ENCODE measurements around the gene ATP2B2. TPM values are rescaled to one million over a fixed set of nuclear protein-coding genes. Genes with fewer than 3 reads are reported as not detected.

Gene ATP2B2
- total and polyA plus RNA-seq, 2 experiments from 2014 or later, result 0.42 to 0.63 TPM

DNA sequence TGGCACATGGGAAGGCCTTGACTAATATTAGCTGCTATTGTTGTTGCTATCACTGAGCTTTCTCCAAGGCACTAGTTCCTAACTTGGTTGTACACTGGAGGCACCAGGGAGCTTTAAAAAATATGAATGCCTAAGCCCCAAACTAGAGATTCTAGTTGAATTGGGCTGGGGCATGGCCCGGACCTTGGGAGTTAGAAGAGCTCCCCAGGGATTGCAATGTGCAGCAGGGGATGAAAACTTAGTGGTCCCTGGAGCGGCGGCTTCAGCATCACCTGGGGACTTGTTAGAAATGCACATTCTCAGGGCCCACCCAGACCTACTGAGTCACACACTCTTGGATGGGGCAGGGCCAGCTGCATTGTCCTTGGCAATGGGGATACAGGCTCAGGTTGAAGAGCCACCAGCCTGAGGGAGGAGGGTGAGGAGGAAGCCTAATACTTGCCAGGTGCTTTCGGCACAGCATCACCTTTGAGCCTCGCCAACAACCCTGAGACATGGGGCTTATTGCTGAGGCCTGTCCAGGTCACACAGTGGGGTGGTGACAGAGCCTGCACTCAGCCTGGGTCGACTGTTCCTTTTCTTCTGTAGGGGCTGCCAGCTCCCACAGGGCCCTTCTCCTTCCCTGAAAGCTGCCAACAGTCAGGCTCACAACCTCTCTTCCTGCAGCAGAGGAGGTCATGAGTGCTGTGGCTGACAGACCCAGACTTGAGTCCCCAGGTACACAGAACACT is 84.5 kb downstream of the ATP2B2 start (continued):
- TF ChIP-seq, protein P1, sequence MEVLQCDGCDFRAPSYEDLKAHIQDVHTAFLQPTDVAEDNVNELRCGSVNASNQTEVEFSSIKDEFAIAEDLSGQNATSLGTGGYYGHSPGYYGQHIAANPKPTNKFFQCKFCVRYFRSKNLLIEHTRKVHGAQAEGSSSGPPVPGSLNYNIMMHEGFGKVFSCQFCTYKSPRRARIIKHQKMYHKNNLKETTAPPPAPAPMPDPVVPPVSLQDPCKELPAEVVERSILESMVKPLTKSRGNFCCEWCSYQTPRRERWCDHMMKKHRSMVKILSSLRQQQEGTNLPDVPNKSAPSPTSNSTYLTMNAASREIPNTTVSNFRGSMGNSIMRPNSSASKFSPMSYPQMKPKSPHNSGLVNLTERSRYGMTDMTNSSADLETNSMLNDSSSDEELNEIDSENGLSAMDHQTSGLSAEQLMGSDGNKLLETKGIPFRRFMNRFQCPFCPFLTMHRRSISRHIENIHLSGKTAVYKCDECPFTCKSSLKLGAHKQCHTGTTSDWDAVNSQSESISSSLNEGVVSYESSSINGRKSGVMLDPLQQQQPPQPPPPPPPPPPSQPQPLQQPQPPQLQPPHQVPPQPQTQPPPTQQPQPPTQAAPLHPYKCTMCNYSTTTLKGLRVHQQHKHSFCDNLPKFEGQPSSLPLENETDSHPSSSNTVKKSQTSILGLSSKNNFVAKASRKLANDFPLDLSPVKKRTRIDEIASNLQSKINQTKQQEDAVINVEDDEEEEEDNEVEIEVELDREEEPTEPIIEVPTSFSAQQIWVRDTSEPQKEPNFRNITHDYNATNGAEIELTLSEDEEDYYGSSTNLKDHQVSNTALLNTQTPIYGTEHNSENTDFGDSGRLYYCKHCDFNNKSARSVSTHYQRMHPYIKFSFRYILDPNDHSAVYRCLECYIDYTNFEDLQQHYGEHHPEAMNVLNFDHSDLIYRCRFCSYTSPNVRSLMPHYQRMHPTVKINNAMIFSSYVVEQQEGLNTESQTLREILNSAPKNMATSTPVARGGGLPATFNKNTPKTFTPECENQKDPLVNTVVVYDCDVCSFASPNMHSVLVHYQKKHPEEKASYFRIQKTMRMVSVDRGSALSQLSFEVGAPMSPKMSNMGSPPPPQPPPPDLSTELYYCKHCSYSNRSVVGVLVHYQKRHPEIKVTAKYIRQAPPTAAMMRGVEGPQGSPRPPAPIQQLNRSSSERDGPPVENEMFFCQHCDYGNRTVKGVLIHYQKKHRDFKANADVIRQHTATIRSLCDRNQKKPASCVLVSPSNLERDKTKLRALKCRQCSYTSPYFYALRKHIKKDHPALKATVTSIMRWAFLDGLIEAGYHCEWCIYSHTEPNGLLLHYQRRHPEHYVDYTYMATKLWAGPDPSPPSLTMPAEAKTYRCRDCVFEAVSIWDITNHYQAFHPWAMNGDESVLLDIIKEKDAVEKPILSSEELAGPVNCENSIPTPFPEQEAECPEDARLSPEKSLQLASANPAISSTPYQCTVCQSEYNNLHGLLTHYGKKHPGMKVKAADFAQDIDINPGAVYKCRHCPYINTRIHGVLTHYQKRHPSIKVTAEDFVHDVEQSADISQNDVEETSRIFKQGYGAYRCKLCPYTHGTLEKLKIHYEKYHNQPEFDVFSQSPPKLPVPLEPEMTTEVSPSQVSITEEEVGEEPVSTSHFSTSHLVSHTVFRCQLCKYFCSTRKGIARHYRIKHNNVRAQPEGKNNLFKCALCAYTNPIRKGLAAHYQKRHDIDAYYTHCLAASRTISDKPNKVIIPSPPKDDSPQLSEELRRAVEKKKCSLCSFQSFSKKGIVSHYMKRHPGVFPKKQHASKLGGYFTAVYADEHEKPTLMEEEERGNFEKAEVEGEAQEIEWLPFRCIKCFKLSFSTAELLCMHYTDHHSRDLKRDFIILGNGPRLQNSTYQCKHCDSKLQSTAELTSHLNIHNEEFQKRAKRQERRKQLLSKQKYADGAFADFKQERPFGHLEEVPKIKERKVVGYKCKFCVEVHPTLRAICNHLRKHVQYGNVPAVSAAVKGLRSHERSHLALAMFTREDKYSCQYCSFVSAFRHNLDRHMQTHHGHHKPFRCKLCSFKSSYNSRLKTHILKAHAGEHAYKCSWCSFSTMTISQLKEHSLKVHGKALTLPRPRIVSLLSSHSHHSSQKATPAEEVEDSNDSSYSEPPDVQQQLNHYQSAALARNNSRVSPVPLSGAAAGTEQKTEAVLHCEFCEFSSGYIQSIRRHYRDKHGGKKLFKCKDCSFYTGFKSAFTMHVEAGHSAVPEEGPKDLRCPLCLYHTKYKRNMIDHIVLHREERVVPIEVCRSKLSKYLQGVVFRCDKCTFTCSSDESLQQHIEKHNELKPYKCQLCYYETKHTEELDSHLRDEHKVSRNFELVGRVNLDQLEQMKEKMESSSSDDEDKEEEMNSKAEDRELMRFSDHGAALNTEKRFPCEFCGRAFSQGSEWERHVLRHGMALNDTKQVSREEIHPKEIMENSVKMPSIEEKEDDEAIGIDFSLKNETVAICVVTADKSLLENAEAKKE (CRISPR knock-in tag; IDR thresholded peaks at IDR 0.05), result no peak
- no peak for TF ChIP-seq POLR2AphosphoS5 (IDR thresholded peaks at IDR 0.05; ENCODE audit: low read depth)
- no peak for TF ChIP-seq ZNF114 (CRISPR knock-in tag; IDR thresholded peaks at IDR 0.05)
- TF ChIP-seq CREB1 (CRISPR knock-in tag; IDR thresholded peaks at IDR 0.05; ENCODE audit: low read depth), result no peak
- no peak for TF ChIP-seq EZH2phosphoT487 (IDR thresholded peaks at IDR 0.05; ENCODE audit: unreplicated experiment)
- no peak for TF ChIP-seq EZH2 (IDR thresholded peaks at IDR 0.05; ENCODE audit: low read depth, unreplicated experiment)
- TF ChIP-seq, protein P2, sequence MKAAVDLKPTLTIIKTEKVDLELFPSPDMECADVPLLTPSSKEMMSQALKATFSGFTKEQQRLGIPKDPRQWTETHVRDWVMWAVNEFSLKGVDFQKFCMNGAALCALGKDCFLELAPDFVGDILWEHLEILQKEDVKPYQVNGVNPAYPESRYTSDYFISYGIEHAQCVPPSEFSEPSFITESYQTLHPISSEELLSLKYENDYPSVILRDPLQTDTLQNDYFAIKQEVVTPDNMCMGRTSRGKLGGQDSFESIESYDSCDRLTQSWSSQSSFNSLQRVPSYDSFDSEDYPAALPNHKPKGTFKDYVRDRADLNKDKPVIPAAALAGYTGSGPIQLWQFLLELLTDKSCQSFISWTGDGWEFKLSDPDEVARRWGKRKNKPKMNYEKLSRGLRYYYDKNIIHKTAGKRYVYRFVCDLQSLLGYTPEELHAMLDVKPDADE (IDR thresholded peaks at IDR 0.05), result no peak
- TF ChIP-seq, protein P3, sequence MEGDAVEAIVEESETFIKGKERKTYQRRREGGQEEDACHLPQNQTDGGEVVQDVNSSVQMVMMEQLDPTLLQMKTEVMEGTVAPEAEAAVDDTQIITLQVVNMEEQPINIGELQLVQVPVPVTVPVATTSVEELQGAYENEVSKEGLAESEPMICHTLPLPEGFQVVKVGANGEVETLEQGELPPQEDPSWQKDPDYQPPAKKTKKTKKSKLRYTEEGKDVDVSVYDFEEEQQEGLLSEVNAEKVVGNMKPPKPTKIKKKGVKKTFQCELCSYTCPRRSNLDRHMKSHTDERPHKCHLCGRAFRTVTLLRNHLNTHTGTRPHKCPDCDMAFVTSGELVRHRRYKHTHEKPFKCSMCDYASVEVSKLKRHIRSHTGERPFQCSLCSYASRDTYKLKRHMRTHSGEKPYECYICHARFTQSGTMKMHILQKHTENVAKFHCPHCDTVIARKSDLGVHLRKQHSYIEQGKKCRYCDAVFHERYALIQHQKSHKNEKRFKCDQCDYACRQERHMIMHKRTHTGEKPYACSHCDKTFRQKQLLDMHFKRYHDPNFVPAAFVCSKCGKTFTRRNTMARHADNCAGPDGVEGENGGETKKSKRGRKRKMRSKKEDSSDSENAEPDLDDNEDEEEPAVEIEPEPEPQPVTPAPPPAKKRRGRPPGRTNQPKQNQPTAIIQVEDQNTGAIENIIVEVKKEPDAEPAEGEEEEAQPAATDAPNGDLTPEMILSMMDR (conservative IDR thresholded peaks at IDR 0.05; ENCODE audit: low read depth in 2 of 2), result no peak

Data from GM23338 (cell line).